ENCODE measurements around the gene CELA1.
A peak's percentile ranks its signal among the peaks of the same experiment; 100 is the strongest.

Gene CELA1

DNA sequence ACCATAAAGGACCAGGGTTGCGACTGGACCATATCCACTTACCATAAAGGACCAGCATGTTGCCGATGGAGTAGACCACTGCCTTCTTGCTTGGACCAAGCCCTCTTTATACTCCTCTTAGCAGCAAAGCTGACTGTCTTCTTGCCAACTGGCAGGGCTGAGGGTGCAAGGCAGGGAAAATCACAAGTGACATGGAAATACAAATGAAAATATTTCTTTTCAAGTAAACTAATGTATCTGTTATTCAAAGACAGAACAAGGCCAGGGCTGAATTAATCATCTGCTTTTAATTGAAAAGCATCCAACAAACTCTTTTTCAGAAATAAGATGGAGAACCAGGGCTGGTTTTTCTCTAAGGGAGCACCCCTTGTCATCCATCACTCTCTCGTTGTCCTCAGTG lies at the start of gene CELA1:
CELA1 (minus strand) TSS at position 99 of the 400 bp plus-strand sequence; CDS start at position 58, 41 bp downstream.
- DNase-seq = no peak
- ATAC-seq = no peak

DNA sequence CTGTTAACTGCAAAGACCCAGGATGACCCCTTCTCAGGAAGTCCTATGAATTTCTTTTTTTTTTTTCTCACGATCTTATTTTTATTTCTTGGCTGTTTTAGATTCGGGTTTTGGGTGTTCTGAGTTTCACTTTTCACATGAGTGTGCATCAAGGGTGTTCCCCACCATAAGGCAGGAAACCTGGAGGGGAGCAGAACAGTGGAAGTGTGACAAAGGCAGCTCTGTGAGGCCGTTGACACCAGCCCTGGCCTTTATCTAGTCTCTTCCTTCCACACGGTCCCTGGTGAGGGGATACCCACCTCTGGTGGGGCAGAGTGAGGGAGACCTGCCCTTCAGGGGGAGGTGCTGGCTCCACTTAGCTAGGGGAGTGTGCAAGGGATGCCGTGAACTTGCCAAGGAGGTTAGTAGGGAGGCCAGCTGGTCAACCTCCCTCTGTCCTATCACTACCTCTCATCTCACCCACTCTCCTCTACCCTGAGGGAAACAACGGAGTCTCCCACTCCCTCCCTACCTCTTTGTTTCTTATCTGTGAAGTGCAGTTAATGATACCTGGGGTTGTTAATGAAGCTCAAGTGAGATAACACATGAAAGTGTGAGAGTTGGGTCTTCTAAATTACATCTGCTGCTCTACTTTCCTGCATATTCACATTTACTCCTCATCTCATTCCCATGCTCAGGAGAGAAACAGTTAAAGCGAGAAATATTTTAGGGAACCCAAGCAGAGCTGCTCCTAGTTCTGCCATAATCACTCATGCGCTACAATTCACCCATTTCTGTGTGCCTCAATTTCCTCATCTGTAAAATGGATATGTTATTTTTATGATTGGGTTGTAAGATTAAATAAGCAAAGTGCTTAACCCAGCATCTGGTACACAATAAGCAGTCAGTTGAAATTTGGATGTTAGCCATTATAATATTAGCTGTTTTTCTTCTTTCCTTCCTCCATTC lies 49.1 kb upstream of the CELA1 start:
- DNase-seq (peak; percentile 55), ATAC-seq (peak; percentile 65)

DNA sequence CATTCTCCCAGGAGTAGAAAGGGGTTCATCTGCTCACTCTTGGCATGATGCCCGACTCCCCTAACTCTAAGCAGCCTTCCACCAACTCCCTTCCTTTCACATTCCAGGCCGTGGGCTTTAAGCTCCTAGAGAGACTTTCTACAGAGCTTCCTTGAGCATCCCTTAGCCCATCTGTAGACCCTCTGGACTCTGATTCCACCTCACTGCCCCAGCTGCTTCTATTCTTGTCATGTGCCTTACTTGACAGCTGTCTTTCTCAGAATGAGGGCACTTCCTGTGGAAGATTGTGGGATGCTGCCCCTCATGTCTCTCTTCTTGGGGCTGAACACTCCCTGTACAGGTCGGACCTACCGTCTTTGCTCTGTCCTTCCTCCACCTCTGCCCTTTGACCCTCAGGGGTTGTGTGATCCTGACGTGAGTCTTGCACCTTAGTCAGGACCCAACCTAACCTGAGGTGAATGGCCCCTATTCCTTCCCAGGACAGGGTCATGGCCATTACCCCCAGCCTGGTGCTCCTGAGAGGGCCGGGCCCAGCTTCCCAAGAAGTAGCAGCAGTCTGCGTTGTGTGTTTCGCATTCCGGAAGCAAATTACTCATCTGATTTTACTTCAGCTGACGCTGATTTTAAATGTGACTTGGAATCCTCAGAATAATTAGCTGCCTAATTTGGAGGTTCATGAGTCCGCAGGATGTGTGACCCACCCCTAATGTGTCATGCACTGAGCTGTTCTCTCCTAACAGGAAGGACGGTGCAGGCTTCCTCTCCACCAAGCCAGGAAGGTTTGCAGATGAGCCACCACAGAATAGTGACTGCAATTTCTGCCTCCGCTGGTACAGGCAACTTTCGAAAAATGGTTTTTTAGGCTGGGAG lies 47.4 kb upstream of the CELA1 start:
- peak; percentile 67 for ATAC-seq
- peak; percentile 62 for DNase-seq

DNA sequence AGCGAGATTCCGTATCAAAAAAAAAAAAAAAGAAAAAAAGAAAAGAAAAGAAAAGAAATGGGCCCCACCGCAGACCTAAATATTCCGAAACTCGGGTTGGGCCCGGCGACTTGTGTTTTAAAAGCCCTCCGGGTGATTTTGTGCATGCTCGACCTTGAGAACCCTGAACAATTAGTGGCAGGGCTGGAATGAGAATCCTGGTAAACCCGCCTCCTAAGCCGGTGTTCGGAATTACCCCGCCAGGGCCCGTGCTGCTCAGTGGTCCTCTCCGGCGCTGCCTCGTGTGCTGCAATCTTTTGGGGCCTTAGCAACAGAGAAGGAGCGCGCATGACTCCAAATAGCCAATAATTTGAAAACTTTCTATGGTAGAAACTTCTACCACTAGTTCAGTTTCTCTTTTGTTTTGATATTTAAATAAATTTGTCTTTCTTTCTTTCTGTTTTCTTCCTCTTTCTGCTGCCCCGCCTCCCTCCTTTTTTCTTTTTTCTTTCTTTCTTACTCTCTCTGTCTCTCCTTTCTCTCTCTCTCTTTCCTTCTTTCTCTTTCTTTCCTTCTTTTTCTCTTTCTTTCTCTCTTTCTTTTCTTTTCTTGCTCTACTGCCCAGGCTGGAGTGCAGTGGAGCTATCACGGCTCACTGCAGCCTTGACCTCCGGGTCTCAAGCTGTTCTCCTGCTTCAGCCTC lies 46.2 kb upstream of the CELA1 start:
- ATAC-seq (no peak), DNase-seq (peak; percentile 44)

DNA sequence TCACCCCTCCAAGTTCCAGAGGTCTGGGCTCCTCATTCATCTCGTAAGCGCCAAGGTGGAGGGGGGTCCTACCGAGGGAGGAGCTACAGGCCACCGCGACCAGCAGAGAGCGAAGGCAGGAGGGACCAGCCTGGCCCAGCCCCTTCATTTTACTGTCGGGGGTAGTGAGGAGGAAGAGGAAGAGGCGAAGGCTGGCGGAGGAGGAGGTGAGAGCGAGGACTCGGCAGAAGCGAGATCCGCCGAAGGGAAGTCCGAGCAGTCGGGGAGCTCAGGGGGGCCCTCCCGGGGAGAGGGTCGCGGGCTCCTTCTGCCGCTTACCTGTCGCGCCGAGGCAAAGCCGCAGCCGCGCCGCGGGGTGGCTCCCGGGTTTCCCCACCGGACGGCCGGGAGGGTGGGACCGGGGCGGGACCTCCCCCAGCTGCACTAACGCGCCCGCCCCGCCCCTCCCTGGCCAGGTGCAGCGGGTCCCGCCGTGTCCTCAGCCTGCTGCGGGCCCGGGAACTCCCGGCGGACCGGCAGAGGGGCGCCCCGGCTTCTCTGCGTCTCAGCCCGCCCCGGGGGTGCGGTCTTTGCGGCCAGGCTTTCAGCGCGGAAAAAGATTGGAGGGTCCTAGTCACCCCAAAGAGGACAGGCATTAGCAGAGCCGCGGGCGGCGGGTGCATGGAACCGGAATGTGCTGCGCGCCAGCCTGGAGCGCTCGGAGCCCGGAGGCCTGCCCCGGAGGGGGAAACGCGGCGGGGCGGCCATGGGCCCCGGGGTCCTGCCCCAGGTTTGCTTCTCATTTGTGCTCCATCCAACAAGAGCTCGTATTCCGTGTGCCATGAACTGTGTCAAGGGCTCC lies 45.0 kb upstream of the CELA1 start, which contains the start of gene GALNT6:
GALNT6 (minus strand) TSS at position 124 of the 841 bp plus-strand sequence. CDS start 11,625 bp downstream, outside the sequence.
- ATAC-seq (peak; percentile 48), DNase-seq (peak; percentile 80)

DNA sequence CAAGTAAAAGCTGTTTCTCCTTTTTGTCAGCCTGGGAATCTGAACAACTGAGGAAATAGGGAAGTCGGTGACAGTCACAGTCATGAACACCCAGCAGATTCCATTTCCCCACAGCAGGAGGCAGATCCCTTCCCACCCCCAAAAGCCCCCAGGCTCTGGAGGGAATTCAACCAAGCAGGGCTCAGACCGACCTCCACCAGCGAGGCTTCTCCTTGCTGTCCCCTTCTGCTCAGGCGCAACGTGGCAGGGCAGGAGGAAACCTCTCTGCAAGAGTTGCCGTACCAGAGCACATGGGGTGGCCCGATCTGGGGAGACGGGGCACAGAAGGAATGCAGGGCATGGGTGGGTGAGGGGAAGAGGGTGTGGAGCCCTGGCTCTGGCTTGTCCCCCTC lies 44.4 kb upstream of the CELA1 start:
- peak; percentile 52 for DNase-seq
- peak; percentile 6 for ATAC-seq

DNA sequence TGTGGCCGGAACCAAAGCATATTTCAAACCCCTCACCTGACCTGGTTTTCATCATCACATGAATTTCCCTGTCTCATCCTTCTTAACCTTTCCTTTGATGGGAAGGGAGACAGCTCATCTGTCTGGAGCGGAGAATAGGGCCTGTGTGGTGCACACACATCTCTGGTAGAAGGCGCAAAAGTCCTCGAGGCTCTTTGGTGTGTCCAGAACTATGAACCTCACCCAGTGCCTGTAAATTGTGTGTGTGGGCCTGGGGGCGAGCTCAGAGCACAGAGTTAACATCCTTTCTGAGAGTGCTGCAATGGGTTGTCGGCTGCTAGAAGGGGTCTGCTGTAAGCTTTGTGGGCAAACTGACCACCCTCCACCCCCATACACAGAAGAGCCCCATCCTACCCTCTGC lies 44.0 kb upstream of the CELA1 start:
- DNase-seq = no peak
- no peak for ATAC-seq

DNA sequence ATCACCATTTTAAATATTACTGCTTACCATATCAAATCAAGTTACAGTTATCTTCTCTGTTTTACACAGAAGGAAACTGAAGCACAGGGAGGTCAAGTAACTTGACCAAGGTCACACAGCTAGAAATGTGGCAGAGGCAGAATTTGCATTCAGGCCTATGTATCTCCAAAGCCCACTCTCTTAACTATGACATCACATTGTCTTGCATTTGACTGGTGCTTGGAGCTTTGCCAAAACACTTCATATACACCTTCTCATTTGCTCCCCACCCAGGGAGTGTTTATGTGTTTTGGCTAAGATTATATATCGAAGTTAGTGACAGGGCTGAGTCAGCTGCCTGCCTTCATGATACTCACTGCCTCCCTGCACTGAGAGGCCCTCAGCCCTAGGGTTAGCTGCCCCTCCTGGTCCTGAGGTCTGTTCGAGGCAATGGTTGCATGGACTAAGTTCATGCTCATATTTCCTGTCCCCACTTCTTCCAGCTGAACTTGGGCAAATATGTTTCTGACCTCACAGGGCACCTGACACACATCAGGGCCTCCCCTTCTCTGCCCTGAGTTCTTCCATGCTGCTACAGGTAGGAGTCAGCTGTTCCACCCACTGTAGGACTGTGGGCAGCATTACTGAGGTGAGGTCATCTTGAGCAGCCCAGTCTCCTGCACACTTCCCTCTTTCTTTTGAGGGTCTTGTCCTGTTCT lies 43.0 kb upstream of the CELA1 start:
- ATAC-seq = peak; percentile 55
- peak; percentile 40 for DNase-seq

DNA sequence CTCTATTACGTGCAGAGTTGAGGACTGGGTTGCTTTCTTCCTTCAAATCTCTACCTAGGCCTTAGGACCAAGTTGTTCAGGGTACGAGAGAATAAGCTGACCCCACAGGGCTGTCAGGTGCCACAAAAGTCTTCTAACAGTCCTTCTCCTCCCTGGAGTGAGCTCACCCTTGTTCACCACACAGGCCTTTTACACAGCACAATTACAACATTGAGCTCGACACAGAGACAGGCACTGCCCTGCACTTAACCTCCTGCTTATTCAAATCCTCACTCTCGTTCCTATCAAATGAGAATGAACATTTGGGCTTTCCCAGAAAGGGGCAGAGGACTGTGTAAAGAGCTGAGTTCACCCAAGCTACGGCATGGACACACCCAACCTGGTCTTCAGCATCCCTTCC lies 42.4 kb upstream of the CELA1 start:
- DNase-seq (no peak), ATAC-seq (no peak)

DNA sequence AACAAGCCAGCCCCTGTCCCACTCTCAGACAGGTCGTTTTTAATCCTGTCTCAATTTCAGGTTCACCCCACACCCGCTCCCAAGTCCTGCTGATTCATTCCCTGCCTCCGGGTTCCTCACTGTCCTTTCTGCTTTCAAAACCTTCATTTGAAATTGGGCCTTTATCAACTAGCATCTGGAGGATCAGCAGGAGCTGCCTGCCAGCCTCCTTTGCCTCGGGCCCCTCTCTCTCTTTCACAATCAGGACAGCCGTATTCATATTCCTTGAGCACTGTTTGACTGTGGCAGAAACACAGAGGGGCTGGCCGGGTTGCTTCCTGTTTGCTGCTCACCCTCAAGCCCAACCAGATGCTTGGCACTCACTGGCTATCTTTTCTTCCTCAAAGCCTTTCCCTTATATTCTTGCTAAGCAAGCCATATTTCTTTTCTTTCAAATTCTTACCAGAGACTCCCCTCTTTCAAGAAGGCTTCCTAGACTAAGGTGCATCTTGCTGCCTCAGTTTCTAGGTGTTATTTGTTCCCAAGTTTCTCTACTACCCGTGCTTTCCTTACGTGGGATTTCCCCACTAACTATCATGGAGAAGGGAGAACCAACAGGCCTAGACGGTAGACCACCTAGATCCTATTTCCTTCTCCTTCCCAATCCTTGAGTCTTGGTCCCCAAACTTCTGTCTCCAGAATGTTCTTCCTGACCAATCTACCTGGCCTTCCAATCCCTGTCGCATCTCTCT lies 41.8 kb upstream of the CELA1 start:
- ATAC-seq (no peak), DNase-seq (no peak)

DNA sequence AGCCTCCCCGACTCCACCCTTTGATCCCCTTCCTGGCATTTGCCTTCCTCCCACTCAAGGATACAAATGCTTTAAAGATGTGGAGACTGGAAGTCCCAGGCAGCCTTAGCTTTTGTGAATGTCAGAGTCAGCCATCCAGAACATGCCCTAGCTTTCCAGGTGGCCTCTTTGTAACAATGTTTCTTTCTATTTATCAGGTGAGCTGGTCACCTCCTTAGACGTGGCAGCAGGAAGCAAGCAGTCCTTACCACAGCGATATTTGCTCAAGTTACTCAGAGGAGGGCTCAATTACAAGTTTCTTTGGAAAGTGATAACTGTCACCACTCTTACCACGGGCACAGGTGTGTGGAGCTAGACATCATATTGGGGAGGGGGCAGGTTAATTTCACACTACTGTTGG lies 39.9 kb upstream of the CELA1 start:
- no peak for ATAC-seq
- no peak for DNase-seq

DNA sequence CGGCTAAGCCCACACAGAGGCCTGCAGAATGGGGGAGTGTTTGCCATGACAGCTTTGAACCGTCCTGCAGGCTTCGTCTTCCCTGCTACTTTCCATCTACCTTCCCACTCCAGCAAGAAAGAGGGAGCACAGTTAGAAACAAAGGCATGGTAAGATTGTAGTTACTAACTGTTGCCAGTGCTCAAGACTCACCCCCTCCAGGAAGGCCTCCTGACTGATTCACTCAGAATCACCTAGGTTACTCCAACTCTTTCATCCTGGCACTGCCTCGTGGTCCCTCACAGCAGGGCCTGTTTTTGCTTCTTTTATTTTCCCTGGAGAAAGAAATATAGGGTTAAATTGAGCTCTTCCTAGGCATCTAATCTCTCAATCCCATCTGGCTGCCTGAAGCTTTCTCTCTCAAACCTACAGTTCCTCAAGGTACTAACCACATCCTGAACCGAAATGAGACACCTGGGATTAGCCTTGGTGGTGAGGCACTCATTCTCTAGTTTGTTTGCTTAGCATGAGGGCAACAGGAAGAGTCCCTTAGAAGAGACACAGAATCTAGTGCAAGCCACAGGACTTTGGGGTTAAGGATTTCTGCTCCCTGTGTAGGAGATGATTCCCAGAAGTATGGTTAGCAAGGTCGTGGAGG lies 36.9 kb upstream of the CELA1 start:
- no peak for DNase-seq
- peak; percentile 53 for ATAC-seq

DNA sequence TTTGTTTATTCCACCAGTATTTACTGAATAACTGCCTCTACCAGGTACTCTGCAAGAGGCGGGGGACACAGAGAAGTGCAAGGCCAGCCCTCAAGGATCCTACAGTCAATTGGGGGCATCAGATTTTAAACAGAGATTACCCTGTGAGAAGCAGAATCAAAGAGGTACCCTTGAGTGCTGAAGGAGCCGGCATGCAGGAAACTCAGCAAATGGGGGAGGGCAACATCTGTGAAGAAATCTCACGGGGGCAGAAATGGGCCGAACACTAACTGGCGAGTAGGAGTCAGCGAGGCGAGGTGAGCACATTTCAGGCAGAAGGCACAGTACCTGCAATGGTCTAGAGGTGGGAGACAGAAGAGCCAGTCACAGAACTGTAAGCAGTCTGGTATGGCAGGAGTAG lies 35.7 kb upstream of the CELA1 start:
- DNase-seq (no peak), ATAC-seq (no peak)

DNA sequence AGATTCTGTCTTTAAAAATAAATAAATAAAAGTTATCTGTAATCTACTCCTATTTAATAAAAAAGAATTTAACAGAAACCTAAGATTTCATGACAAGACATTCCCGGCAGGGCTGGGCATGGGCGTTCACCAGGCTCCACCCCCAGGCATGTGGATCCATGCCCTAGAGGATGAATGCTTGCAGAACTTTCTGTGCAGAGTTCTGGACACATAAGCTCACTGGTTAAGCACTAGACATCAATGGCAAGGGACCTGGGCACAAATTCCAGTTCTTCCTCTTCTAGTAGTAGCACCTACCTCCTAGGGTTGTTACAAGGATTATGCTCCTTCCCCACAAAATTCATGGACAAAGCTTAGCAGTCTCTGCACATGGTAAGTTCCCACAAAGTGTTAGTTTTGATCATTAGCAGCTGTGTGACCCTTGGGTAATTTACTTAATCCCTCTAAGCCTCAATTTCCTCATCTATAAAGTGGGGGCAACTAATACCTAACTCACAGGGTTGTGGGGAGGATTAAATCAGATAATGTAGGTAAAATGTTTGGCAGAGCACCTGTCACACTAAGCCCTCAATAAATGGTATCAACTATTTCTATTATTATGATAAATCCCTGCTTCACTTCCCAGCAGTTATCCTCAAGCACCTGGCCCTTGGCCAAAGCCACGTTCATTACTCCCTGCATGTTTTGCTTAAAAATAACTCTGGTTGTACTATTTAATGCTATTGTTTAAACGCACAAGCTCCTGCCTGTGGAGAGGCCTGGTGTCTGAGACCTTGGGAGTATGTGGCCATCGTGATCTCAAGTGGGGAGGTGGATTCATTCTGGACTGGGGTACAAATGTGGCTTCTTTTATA lies 35.0 kb upstream of the CELA1 start:
- ATAC-seq = no peak
- no peak for DNase-seq

DNA sequence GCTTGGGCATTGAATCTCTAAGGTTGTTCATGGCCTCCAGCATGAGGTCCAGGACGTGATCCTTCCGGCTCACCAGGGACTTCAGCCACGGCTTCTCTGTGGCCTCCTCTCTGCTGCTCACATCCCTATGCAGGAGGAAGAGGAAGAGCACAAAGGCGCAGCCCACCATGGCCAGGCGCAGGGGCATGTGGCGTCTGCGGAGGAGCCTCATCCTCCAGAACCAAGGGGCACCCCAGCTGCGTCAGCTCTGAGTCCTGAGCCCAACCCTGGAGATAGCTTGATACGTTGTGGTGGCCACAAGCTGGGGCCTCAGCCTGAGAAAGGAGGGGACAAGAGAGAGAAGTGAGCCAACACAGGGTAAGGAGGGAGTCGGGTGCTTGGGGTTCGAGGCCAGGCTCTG lies 33.1 kb upstream of the CELA1 start:
- no peak for ATAC-seq
- DNase-seq = no peak

DNA sequence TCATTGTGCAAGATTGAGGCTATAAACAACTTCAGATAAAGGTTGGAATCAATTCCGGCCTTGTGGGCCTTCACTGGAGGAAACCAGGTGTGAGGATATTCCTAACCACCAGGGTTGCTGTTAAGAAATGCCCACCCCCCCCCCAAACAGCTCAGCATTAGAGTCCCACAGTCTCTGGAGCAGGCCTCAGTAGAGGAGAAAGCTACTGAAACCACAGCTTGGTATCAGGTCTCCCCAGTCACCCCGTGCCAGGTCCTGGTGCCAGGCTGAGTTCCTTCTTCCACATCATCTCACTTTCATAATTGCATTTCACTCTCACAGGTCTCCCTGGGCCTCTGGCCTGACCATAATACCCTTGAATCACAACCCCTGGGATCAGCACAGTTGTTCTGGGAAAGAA lies 32.3 kb upstream of the CELA1 start:
- DNase-seq (no peak), ATAC-seq (no peak)

DNA sequence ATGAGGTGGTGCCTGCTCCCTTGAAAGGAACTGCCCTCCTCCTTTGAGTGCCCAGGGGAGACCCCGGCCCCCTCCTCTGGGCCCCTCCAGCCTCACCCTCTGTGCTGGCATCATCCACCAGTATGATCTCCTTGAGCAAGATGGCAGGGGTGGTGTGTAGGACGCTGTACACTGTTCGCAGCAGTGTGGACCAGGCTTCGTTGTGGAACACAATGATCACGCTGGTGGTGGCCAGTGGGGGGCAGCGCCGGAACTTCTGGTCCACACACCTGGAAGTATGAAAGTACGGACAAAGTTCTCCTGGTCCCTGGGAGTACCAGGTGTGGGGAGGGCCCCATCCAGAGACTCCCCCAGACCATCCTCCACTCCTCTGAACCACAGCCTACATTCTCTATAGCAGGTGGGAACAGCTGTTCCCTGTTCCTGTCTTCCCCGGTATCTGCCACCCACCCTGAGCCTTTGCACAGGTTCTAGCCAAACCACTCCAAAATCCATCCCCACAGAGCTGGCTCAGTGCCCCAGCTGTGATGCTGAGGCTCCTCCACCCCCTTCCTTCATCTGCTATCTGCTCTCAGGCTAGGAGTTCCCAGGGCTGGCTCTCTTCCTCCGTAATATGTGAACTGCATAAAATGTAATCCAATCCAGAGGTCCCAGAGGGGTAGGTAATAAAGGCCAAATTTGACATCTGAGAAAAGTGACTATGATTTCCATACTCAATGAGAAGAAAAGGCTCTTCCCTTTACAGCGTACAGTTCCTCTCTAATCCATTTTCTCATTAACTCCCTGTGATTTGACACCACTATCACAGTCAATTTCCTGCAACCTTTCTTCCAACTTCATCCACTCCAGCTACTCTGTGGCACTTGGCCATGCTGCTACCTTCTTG lies 30.9 kb upstream of the CELA1 start:
- DNase-seq (no peak), ATAC-seq (no peak)

DNA sequence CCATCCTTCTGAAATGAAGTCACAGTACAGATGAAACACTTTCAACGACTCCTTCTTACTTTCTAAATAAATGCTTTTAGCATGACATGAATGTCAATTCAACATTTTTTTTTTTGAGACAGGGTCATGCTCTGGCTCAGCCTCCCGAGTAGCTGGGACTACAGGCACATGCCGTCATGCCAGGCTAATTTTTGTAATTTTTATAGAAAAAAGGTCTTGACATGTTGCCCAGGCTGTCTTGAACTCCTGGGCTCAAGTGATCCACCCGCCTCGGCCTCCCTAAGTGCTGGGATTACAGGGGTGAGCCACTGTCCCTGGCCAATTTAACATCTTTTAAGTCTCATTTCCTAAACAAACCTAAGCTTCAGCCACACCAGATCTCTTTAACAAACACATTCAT lies 28.4 kb upstream of the CELA1 start:
- ATAC-seq (no peak), DNase-seq (no peak)
